HL-60 (cell line): Measurements from ENCODE around the gene CDH22.

Experiments
- DNase-seq, 2 experiments: peaks; one replicate each; pipeline ENCODE4 v3.0.0-alpha.2; 2010 to 2020; ENCODE audit warnings: low read depth in 1 of 2, low spot score in 1 of 2
- H3K27ac ChIP-seq: fragments of 250-450 bp; sonication (Bioruptor Pico); replicated peaks from 2 replicates; pipeline ENCODE4 v1.5.1; 2020; ENCODE audit warnings: mild to moderate bottlenecking, moderate library complexity
- H3K27me3 ChIP-seq: fragments of 250-450 bp; sonication (Bioruptor Pico); 2 replicates; pipeline ENCODE4 v1.5.1; 2021; ENCODE audit warnings: mild to moderate bottlenecking, moderate library complexity; ENCODE audit not compliant: insufficient read depth, poor library complexity, severe bottlenecking
- H3K4me3 ChIP-seq: replicated peaks from 2 replicates; pipeline ENCODE4 v1.5.1; 2011; ENCODE audit warnings: mild to moderate bottlenecking, control low read depth, low read length; ENCODE audit not compliant: insufficient read depth
- GABPA ChIP-seq: IDR thresholded peaks from 2 replicates; pipeline ENCODE4 v1.6.1; 2012; ENCODE audit warnings: low read depth
- POLR2AphosphoS5 ChIP-seq: IDR thresholded peaks from 2 replicates; pipeline ENCODE4 v1.6.1; 2012; ENCODE audit warnings: low read depth
- REST ChIP-seq: IDR thresholded peaks from 2 replicates; pipeline ENCODE4 v1.6.1; 2012; ENCODE audit warnings: low read depth; ENCODE audit not compliant: insufficient replicate concordance
- SPI1 ChIP-seq: IDR thresholded peaks from 2 replicates; pipeline ENCODE4 v1.6.1; 2012; ENCODE audit warnings: low read depth, mild to moderate bottlenecking, borderline replicate concordance
- TF ChIP-seq, protein P1 (sequence below): IDR thresholded peaks from one replicate; pipeline ENCODE4 v1.5.1; 2011; ENCODE audit warnings: low read length, control low read depth, inconsistent platforms; ENCODE audit not compliant: insufficient read depth

CDH22 gene

GRCh38 chr20:46202766-46203509 lies 105.4 kb downstream of the CDH22 start:
- no peak for DNase-seq
- no peak for TF ChIP-seq GABPA
- no peak overlapping the region for H3K4me3 ChIP-seq
- H3K27ac ChIP-seq = no peak overlapping the region
- peaks cover 6% of the 10 kb centered on the region for H3K27me3 ChIP-seq

DNA sequence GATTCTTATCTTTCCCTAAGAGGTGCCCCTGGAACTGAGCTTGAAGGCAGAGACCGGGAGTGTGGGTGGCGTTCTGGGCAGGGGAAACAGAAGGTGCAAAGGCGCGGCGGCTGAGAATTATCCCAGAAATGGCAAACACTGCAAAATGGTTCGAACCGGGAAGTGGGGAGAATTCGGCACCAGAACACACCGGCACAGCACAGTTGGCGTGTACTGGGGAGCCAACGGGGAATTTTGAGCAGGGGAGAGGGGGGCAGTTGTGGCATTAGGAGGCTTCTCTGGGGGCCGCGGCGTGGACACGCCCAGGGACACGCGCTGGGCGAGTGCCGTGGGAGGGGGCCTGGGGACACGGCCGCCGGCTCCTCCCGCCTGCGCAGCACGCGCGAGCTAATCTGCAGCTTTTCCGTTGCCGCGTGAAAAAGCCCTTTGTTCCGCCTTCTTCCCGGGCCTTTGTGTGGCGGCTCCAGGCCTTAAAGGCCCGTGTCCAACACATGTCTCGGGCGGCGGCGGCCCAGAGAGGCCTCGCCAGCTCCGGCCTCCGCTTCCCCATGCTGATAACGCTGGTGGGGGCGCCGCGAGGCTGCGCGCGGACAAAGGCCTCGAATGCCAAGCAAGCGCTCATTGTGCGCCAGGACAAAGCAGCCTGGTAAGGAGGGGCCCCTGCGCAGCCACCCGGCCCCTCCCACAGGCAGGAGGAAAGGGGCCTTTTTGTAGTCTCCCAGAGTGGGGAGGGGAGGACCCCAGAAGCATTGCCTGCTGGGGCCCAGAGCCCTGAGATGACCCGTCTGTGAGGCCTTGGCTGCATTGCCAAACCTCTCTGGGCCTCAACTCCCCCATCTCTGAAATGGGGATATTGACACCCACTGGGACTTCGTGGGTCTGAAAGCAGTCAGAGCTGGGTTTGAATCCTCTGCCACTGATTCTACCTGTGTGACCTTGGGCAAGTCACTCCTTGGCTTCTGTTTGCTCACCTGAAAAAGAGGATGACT lies 107.4 kb downstream of the CDH22 start:
- TF ChIP-seq, protein P1, sequence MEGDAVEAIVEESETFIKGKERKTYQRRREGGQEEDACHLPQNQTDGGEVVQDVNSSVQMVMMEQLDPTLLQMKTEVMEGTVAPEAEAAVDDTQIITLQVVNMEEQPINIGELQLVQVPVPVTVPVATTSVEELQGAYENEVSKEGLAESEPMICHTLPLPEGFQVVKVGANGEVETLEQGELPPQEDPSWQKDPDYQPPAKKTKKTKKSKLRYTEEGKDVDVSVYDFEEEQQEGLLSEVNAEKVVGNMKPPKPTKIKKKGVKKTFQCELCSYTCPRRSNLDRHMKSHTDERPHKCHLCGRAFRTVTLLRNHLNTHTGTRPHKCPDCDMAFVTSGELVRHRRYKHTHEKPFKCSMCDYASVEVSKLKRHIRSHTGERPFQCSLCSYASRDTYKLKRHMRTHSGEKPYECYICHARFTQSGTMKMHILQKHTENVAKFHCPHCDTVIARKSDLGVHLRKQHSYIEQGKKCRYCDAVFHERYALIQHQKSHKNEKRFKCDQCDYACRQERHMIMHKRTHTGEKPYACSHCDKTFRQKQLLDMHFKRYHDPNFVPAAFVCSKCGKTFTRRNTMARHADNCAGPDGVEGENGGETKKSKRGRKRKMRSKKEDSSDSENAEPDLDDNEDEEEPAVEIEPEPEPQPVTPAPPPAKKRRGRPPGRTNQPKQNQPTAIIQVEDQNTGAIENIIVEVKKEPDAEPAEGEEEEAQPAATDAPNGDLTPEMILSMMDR = no peak
- no peak for TF ChIP-seq REST
- TF ChIP-seq SPI1 = no peak
- TF ChIP-seq GABPA = no peak
- no peak for TF ChIP-seq POLR2AphosphoS5
- Histone ChIP-seq H3K27ac (no peak overlapping the region), H3K4me3 (no peak overlapping the region), H3K27me3 (peaks cover 8% of the 10 kb centered on the region)
- DNase-seq = no peak

DNA sequence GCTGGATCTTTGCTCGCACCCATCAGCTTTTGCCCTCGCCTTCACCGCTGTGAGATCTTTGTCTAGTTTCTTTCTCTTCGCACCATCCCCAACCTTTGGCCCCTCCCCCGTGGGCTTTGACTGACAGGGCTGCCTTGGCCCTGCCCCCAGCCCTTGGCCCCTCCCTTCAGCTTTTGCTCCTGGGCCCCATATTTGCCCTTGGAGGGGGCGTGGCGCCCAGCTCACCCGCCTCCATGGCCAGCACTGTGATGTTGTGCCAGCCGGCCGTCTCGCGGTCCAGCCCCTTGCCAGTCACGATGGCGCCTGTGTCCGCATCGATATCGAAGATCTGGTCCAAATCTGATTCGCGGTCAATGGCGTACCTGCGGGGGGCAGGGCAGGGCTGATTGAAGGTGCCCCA lies 109.1 kb downstream of the CDH22 start:
- Histone ChIP-seq H3K27ac (no peak overlapping the region), H3K27me3 (peaks cover 8% of the 10 kb centered on the region), H3K4me3 (no peak overlapping the region)
- TF ChIP-seq REST (no peak), GABPA (no peak), POLR2AphosphoS5 (no peak), SPI1 (no peak)
- TF ChIP-seq, protein P1 = no peak
- DNase-seq = no peak

DNA sequence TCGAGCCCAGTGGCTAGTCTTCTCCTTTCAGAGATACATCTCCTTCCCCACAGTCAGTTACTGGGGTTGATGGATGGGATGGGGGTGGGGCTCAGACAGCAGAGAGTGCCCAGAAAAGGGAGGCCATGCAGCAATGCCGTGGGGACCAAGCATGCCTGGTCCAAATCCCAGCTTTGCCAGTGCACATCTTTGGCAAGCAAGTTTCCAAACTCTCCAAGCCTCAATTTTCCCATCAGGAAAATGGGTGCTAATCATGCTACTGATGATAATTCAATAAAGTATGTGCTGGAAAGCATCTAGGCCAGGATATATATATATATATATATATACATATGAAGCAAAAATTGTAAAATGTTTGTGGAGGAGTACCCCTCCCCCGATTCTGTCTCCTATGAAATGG lies 111.3 kb downstream of the CDH22 start:
- H3K4me3 ChIP-seq = no peak overlapping the region
- peaks cover 8% of the 10 kb centered on the region for H3K27me3 ChIP-seq
- TF ChIP-seq GABPA = no peak
- TF ChIP-seq POLR2AphosphoS5 = no peak
- TF ChIP-seq SPI1 = no peak
- TF ChIP-seq, protein P1 = no peak
- TF ChIP-seq REST = no peak
- no peak for DNase-seq
- H3K27ac ChIP-seq = no peak overlapping the region
